ENCODE measurements around the gene PTGER2. TPM values are rescaled to one million over a fixed set of nuclear protein-coding genes. Genes with fewer than 3 reads are reported as not detected.

The PTGER2 gene
- polyA plus RNA-seq, 1 donor from 2014 or later, result not detected

GRCh38 chr14:52328276-52328675 is 14.2 kb downstream of the PTGER2 start:
- no peaks in the 10 kb centered on the region for H3K9me2 ChIP-seq (ENCODE audit: insufficient read depth, low read length)
- H3K4me3 ChIP-seq (ENCODE audit: low read length), result no peak overlapping the region
- no peaks in the 10 kb centered on the region for H4K20me1 ChIP-seq (ENCODE audit: insufficient read depth)
- H3K36me3 ChIP-seq (ENCODE audit: insufficient read depth, low read length), result no peaks in the 10 kb centered on the region
- H3K27ac ChIP-seq (ENCODE audit: low read length), result no peak overlapping the region
- H3K4me2 ChIP-seq (ENCODE audit: low read length), result no peak overlapping the region
- TF ChIP-seq RAD21 (conservative IDR thresholded peaks at IDR 0.05) (no peak), SMC3 (conservative IDR thresholded peaks at IDR 0.05; ENCODE audit: poor library complexity) (no peak), POLR2AphosphoS5 (IDR thresholded peaks at IDR 0.05) (no peak), MXI1 (conservative IDR thresholded peaks at IDR 0.05; ENCODE audit: poor library complexity, severe bottlenecking) (no peak)
- TF ChIP-seq, protein P1, sequence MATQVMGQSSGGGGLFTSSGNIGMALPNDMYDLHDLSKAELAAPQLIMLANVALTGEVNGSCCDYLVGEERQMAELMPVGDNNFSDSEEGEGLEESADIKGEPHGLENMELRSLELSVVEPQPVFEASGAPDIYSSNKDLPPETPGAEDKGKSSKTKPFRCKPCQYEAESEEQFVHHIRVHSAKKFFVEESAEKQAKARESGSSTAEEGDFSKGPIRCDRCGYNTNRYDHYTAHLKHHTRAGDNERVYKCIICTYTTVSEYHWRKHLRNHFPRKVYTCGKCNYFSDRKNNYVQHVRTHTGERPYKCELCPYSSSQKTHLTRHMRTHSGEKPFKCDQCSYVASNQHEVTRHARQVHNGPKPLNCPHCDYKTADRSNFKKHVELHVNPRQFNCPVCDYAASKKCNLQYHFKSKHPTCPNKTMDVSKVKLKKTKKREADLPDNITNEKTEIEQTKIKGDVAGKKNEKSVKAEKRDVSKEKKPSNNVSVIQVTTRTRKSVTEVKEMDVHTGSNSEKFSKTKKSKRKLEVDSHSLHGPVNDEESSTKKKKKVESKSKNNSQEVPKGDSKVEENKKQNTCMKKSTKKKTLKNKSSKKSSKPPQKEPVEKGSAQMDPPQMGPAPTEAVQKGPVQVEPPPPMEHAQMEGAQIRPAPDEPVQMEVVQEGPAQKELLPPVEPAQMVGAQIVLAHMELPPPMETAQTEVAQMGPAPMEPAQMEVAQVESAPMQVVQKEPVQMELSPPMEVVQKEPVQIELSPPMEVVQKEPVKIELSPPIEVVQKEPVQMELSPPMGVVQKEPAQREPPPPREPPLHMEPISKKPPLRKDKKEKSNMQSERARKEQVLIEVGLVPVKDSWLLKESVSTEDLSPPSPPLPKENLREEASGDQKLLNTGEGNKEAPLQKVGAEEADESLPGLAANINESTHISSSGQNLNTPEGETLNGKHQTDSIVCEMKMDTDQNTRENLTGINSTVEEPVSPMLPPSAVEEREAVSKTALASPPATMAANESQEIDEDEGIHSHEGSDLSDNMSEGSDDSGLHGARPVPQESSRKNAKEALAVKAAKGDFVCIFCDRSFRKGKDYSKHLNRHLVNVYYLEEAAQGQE (IDR thresholded peaks at IDR 0.05; ENCODE audit: borderline replicate concordance), result no peak
- no peak overlapping the region for H3K9ac ChIP-seq (ENCODE audit: low read length)
- no peaks in the 10 kb centered on the region for H3K27me3 ChIP-seq (ENCODE audit: insufficient read depth, low read depth, low read length)
- H3K9me3 ChIP-seq (ENCODE audit: low read length), result no peaks in the 10 kb centered on the region
- no peaks in the 10 kb centered on the region for H3F3A ChIP-seq (ENCODE audit: insufficient read depth, low read length, poor library complexity, severe bottlenecking)
- no peaks in the 10 kb centered on the region for H3K79me2 ChIP-seq (replicated peaks; ENCODE audit: insufficient read depth, low read length)
- H2AFZ ChIP-seq (ENCODE audit: low read depth, low read length), result no peak overlapping the region

DNA sequence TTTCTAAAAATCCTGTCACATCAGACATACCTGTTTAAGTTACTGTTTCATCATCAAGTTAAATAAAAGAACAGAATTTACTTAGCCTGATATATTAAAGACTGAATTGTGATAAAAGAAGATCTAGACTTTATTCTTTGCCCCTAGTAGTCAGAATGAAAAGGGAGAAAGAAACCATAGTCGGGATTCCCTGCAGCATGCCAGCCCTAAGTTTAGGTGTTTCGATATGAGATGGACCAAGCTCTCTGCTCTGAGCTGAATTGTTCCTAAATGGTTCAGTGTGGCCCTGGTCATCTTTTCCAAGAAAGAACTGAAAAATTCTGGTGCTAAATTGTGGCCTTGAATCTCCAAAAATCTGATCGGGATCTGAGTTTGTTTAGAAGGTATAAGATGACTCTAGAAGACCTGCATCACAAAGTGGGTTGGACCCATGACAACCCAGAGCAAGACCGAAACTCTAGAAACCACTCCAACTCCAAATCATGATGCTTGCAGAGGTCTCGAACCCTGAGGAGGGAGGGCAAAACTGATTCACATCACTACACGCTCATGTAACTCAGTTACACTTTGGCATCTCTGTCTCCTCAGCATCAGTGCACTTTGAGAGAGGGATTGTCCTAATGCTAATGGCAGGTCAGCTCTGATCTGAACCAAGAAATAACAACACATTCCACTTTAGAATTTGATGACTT is 15.7 kb downstream of the PTGER2 start:
- H2AFZ ChIP-seq (ENCODE audit: low read depth, low read length), result no peak overlapping the region
- no peaks in the 10 kb centered on the region for H3K9me3 ChIP-seq (ENCODE audit: low read length)
- no peaks in the 10 kb centered on the region for H4K20me1 ChIP-seq (ENCODE audit: insufficient read depth)
- no peaks in the 10 kb centered on the region for H3F3A ChIP-seq (ENCODE audit: insufficient read depth, low read length, poor library complexity, severe bottlenecking)
- H3K4me3 ChIP-seq (ENCODE audit: low read length), result no peak overlapping the region
- no peaks in the 10 kb centered on the region for H3K79me2 ChIP-seq (replicated peaks; ENCODE audit: insufficient read depth, low read length)
- no peak overlapping the region for H3K27ac ChIP-seq (ENCODE audit: low read length)
- no peaks in the 10 kb centered on the region for H3K9me2 ChIP-seq (ENCODE audit: insufficient read depth, low read length)
- no peak overlapping the region for H3K4me2 ChIP-seq (ENCODE audit: low read length)
- H3K36me3 ChIP-seq (ENCODE audit: insufficient read depth, low read length), result no peaks in the 10 kb centered on the region
- TF ChIP-seq CTCF (IDR thresholded peaks at IDR 0.05; ENCODE audit: poor library complexity, severe bottlenecking) (no peak), SMC3 (conservative IDR thresholded peaks at IDR 0.05; ENCODE audit: poor library complexity) (no peak), EZH2 (IDR thresholded peaks at IDR 0.05; ENCODE audit: borderline replicate concordance, insufficient read depth, low read length, poor library complexity, severe bottlenecking) (no peak), TAF1 (IDR thresholded peaks at IDR 0.05; ENCODE audit: low read depth) (no peak), EP300 (conservative IDR thresholded peaks at IDR 0.05; ENCODE audit: poor library complexity, severe bottlenecking) (no peak)
- H3K27me3 ChIP-seq (ENCODE audit: insufficient read depth, low read depth, low read length), result no peaks in the 10 kb centered on the region
- no peak overlapping the region for H3K9ac ChIP-seq (ENCODE audit: low read length)

Measured in neural cell (in vitro differentiated cells).